ENCODE data around the gene CHRM1.
A peak's percentile ranks its signal among the peaks of the same experiment; 100 is the strongest.

The CHRM1 gene

GRCh38 chr11:62922653-62923431 lies 1.7 kb upstream of the CHRM1 start:
- DNase-seq (ENCODE audit: low read depth in 1 of 2, low spot score in 1 of 2), result peak in 1 of 2 experiments; percentile 6
- Histone ChIP-seq H3K27me3 (ENCODE audit: insufficient read depth, poor library complexity, severe bottlenecking) (peaks cover 71% of the 10 kb centered on the region), H3K4me3 (replicated peaks; ENCODE audit: insufficient read depth, low read length) (no peak overlapping the region), H3K27ac (replicated peaks) (no peak overlapping the region)
- TF ChIP-seq, protein P1, sequence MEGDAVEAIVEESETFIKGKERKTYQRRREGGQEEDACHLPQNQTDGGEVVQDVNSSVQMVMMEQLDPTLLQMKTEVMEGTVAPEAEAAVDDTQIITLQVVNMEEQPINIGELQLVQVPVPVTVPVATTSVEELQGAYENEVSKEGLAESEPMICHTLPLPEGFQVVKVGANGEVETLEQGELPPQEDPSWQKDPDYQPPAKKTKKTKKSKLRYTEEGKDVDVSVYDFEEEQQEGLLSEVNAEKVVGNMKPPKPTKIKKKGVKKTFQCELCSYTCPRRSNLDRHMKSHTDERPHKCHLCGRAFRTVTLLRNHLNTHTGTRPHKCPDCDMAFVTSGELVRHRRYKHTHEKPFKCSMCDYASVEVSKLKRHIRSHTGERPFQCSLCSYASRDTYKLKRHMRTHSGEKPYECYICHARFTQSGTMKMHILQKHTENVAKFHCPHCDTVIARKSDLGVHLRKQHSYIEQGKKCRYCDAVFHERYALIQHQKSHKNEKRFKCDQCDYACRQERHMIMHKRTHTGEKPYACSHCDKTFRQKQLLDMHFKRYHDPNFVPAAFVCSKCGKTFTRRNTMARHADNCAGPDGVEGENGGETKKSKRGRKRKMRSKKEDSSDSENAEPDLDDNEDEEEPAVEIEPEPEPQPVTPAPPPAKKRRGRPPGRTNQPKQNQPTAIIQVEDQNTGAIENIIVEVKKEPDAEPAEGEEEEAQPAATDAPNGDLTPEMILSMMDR (IDR thresholded peaks at IDR 0.05; ENCODE audit: insufficient read depth, low read length), result no peak
- TF ChIP-seq SPI1 (IDR thresholded peaks at IDR 0.05; ENCODE audit: borderline replicate concordance, low read depth) (no peak), GABPA (IDR thresholded peaks at IDR 0.05; ENCODE audit: low read depth) (no peak), POLR2AphosphoS5 (IDR thresholded peaks at IDR 0.05; ENCODE audit: low read depth) (no peak)
- TF ChIP-seq, protein P2, sequence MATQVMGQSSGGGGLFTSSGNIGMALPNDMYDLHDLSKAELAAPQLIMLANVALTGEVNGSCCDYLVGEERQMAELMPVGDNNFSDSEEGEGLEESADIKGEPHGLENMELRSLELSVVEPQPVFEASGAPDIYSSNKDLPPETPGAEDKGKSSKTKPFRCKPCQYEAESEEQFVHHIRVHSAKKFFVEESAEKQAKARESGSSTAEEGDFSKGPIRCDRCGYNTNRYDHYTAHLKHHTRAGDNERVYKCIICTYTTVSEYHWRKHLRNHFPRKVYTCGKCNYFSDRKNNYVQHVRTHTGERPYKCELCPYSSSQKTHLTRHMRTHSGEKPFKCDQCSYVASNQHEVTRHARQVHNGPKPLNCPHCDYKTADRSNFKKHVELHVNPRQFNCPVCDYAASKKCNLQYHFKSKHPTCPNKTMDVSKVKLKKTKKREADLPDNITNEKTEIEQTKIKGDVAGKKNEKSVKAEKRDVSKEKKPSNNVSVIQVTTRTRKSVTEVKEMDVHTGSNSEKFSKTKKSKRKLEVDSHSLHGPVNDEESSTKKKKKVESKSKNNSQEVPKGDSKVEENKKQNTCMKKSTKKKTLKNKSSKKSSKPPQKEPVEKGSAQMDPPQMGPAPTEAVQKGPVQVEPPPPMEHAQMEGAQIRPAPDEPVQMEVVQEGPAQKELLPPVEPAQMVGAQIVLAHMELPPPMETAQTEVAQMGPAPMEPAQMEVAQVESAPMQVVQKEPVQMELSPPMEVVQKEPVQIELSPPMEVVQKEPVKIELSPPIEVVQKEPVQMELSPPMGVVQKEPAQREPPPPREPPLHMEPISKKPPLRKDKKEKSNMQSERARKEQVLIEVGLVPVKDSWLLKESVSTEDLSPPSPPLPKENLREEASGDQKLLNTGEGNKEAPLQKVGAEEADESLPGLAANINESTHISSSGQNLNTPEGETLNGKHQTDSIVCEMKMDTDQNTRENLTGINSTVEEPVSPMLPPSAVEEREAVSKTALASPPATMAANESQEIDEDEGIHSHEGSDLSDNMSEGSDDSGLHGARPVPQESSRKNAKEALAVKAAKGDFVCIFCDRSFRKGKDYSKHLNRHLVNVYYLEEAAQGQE (IDR thresholded peaks at IDR 0.05; ENCODE audit: insufficient replicate concordance, low read depth), result no peak

- H3K27me3 ChIP-seq (ENCODE audit: insufficient read depth, poor library complexity, severe bottlenecking), result peaks cover 64% of the 10 kb centered on the region
- H3K27ac ChIP-seq (replicated peaks), result no peak overlapping the region
- TF ChIP-seq, protein P1 (IDR thresholded peaks at IDR 0.05; ENCODE audit: insufficient read depth, low read length), result no peak
- TF ChIP-seq POLR2AphosphoS5 (IDR thresholded peaks at IDR 0.05; ENCODE audit: low read depth) (no peak), SPI1 (IDR thresholded peaks at IDR 0.05; ENCODE audit: borderline replicate concordance, low read depth) (no peak), GABPA (IDR thresholded peaks at IDR 0.05; ENCODE audit: low read depth) (no peak)
- TF ChIP-seq, protein P2 (IDR thresholded peaks at IDR 0.05; ENCODE audit: insufficient replicate concordance, low read depth), result no peak
- no peak overlapping the region for H3K4me3 ChIP-seq (replicated peaks; ENCODE audit: insufficient read depth, low read length)
- DNase-seq (ENCODE audit: low read depth in 1 of 2, low spot score in 1 of 2), result no peak
These were observed 1.0 kb upstream of the CHRM1 start for GRCh38 chr11:62922189-62922589.

DNA sequence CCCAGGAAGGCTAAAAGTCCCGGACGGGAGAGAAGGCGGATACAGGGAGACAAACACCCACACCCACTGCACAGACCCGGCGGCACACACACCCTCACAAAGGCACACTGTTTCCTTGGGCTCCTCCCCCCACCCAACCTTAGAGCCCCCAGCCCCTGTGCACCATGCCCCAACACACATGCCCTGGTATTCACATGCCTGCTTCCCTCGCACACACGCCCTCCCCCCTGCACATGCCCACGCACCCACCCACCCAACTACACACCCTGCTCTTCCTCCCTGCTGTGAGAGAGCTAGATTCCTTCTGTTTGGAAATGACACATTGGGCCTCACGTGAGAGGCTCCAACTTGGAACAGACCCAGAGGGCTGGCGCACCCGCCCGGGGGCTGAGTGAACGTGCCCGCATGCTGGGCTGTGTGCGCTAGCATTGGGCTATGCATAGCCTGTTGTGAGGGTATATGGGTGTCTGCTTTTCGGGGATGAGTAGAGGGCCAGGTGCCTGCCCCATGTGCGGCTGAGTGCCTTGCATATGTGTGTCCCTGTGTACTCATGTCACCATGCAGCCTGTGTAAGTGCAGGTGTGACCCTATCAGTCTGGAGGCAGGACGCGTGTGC lies 518 bp upstream of the CHRM1 start:
- Histone ChIP-seq H3K27me3 (ENCODE audit: insufficient read depth, poor library complexity, severe bottlenecking) (peaks cover 63% of the 10 kb centered on the region), H3K4me3 (replicated peaks; ENCODE audit: insufficient read depth, low read length) (no peak overlapping the region), H3K27ac (replicated peaks) (no peak overlapping the region)
- DNase-seq (ENCODE audit: low read depth in 1 of 2, low spot score in 1 of 2), result no peak
- TF ChIP-seq GABPA (IDR thresholded peaks at IDR 0.05; ENCODE audit: low read depth), result no peak
- TF ChIP-seq, protein P2 (IDR thresholded peaks at IDR 0.05; ENCODE audit: insufficient replicate concordance, low read depth), result no peak
- no peak for TF ChIP-seq SPI1 (IDR thresholded peaks at IDR 0.05; ENCODE audit: borderline replicate concordance, low read depth)
- TF ChIP-seq, protein P1 (IDR thresholded peaks at IDR 0.05; ENCODE audit: insufficient read depth, low read length), result no peak
- no peak for TF ChIP-seq POLR2AphosphoS5 (IDR thresholded peaks at IDR 0.05; ENCODE audit: low read depth)

Measured in HL-60 (cell line).